OCI-LY1 (cell line): ENCODE data around the gene AOC3.
A peak's percentile ranks its signal among the peaks of the same experiment; 100 is the strongest.

Experiments
- H2AFZ ChIP-seq: fragments of 200-600 bp; sonication (generic), shearing (Covaris generic); 2 replicates; pipeline ENCODE4 v1.6.0; 2014; ENCODE audit warnings: antibody characterized with exemption, mild to moderate bottlenecking, low read length
- H3F3A ChIP-seq: fragments of 200-600 bp; sonication (generic), shearing (Covaris generic); 2 replicates; pipeline ENCODE4 v1.6.0; 2014; ENCODE audit warnings: mild to moderate bottlenecking, antibody characterized with exemption, low read length, moderate library complexity; ENCODE audit not compliant: insufficient read depth
- H3K27ac ChIP-seq: fragments of 200-600 bp; sonication (generic); 2 replicates; pipeline ENCODE4 v1.5.1; 2014; ENCODE audit warnings: low read length, mixed run types, mild to moderate bottlenecking, low read depth; ENCODE audit not compliant: poor library complexity, severe bottlenecking
- H3K27me3 ChIP-seq: fragments of 200-600 bp; sonication (generic); 2 replicates; pipeline ENCODE4 v1.6.0; 2014; ENCODE audit warnings: antibody characterized with exemption, mild to moderate bottlenecking, low read length, moderate library complexity; ENCODE audit not compliant: insufficient read depth
- H3K36me3 ChIP-seq: fragments of 200-600 bp; sonication (generic); 2 replicates; pipeline ENCODE4 v1.6.1; 2014; ENCODE audit warnings: mild to moderate bottlenecking, antibody characterized with exemption, low read length, moderate library complexity, mixed read lengths; ENCODE audit not compliant: insufficient read depth
- H3K4me1 ChIP-seq: fragments of 200-600 bp; sonication (generic); 2 replicates; pipeline ENCODE4 v1.5.1; 2014; ENCODE audit warnings: mild to moderate bottlenecking, low read length, moderate library complexity; ENCODE audit not compliant: insufficient read depth, severe bottlenecking
- H3K4me2 ChIP-seq: fragments of 200-600 bp; sonication (generic), shearing (Covaris generic); 2 replicates; pipeline ENCODE4 v1.6.1; 2014; ENCODE audit warnings: low read length
- H3K4me3 ChIP-seq: fragments of 200-600 bp; sonication (generic); 2 replicates; pipeline ENCODE4 v1.5.1; 2014; ENCODE audit warnings: low read length, low read depth, mild to moderate bottlenecking, mixed read lengths; ENCODE audit not compliant: poor library complexity, severe bottlenecking
- H3K79me2 ChIP-seq: fragments of 200-600 bp; shearing (Covaris generic); 2 replicates; pipeline ENCODE4 v1.6.1; 2016; ENCODE audit warnings: mixed run types, low read length, mixed read lengths; ENCODE audit not compliant: insufficient read depth
- H3K9ac ChIP-seq: fragments of 200-600 bp; sonication (generic), shearing (Covaris generic); 2 replicates; pipeline ENCODE4 v1.6.1; 2014; ENCODE audit warnings: mild to moderate bottlenecking, low read length, mixed read lengths
- H3K9me2 ChIP-seq: fragments of 200-600 bp; sonication (generic), shearing (Covaris generic); 2 replicates; pipeline ENCODE4 v1.6.1; 2014; ENCODE audit warnings: low read depth, mild to moderate bottlenecking, low read length, mixed read lengths
- H3K9me3 ChIP-seq: fragments of 200-600 bp; shearing (Covaris generic); 2 replicates; pipeline ENCODE4 v1.6.1; 2014; ENCODE audit warnings: low read length, mixed read lengths
- H4K20me1 ChIP-seq: fragments of 200-600 bp; sonication (generic), shearing (Covaris generic); 2 replicates; pipeline ENCODE4 v1.6.0; 2016; ENCODE audit warnings: mild to moderate bottlenecking, low read length; ENCODE audit not compliant: insufficient read depth
- CTCF ChIP-seq: fragments of 200-600 bp; sonication (generic), shearing (Covaris generic); IDR thresholded peaks from 2 replicates; pipeline ENCODE4 v1.5.1; 2017; ENCODE audit warnings: mild to moderate bottlenecking, antibody characterized with exemption, low read length, moderate library complexity, mixed read lengths
- EZH2 ChIP-seq: fragments of 200-600 bp; sonication (generic), shearing (Covaris generic); IDR thresholded peaks from 2 replicates; pipeline ENCODE4 v1.8.0; 2017; ENCODE audit warnings: borderline replicate concordance, mixed run types, mild to moderate bottlenecking, antibody characterized with exemption, low read length, moderate library complexity, mixed read lengths

AOC3 gene

GRCh38 chr17:42841975-42842685 lies 8.9 kb upstream of the AOC3 start:
- Histone ChIP-seq H3K36me3 (peaks cover 88% of the 10 kb centered on the region), H3K9ac (no peak overlapping the region)

GRCh38 chr17:42843358-42843934 lies 7.6 kb upstream of the AOC3 start:
- no peaks in the 10 kb centered on the region for H4K20me1 ChIP-seq
- H3F3A ChIP-seq: no peaks in the 10 kb centered on the region
- no peaks in the 10 kb centered on the region for H3K79me2 ChIP-seq
- H3K9me2 ChIP-seq: no peaks in the 10 kb centered on the region
- H3K4me3 ChIP-seq: no peak overlapping the region
- no peak overlapping the region for H3K9ac ChIP-seq
- no peak overlapping the region for H3K27ac ChIP-seq
- no peaks in the 10 kb centered on the region for H3K27me3 ChIP-seq
- TF ChIP-seq EZH2 (no peak), CTCF (peak; percentile 70)
- H2AFZ ChIP-seq: no peak overlapping the region
- H3K4me1 ChIP-seq: no peaks in the 10 kb centered on the region
- no peaks in the 10 kb centered on the region for H3K9me3 ChIP-seq
- no peak overlapping the region for H3K4me2 ChIP-seq
- peaks cover 74% of the 10 kb centered on the region for H3K36me3 ChIP-seq

More at GRCh38 chr17:42841975-42842685, 8.9 kb upstream of the AOC3 start:
- Histone ChIP-seq H4K20me1 (no peaks in the 10 kb centered on the region), H3K4me1 (no peaks in the 10 kb centered on the region), H3K27me3 (no peaks in the 10 kb centered on the region), H3K4me3 (no peak overlapping the region), H3K9me3 (no peaks in the 10 kb centered on the region), H3K9me2 (no peaks in the 10 kb centered on the region), H2AFZ (no peak overlapping the region), H3K4me2 (no peak overlapping the region), H3K79me2 (no peaks in the 10 kb centered on the region), H3F3A (no peaks in the 10 kb centered on the region), H3K27ac (no peak overlapping the region)
- TF ChIP-seq CTCF (no peak), EZH2 (no peak)

- no peak for TF ChIP-seq CTCF
- no peak for TF ChIP-seq EZH2
- Histone ChIP-seq H2AFZ (no peak within 1 kb of the TSS), H3K27ac (no peak within 1 kb of the TSS), H3K4me2 (no peak within 1 kb of the TSS), H3K9me3 (no peaks in the 10 kb centered on the region), H3K4me1 (no peaks in the 10 kb centered on the region), H3K4me3 (no peak within 1 kb of the TSS), H3K9me2 (no peaks in the 10 kb centered on the region), H3K9ac (no peak within 1 kb of the TSS), H3F3A (no peaks in the 10 kb centered on the region), H4K20me1 (no peaks in the 10 kb centered on the region), H3K79me2 (no peaks in the 10 kb centered on the region), H3K27me3 (no peaks in the 10 kb centered on the region), H3K36me3 (peaks cover 66% of the 10 kb centered on the region)
Observed at GRCh38 chr17:42844271-42844670, 6.7 kb upstream of the AOC3 start, which contains the start of gene AOC2. Gene AOC2, plus strand, starts transcription at chr17:42844580. Its CDS starts 47 bp downstream, at chr17:42844627.
